Iris pigment epithelial cell (primary cell): ENCODE data around the gene HSPB2.

ENCODE experiments used
- DNase-seq: peaks from one replicate; pipeline ENCODE4 v3.0.0-alpha.2; 2011; ENCODE audit warnings: low read depth

Gene HSPB2

GRCh38 chr11:111939836-111940604 is 27.5 kb downstream of the HSPB2 start:
- peak; percentile 88 for DNase-seq

- DNase-seq = no peak
These were observed 29.4 kb downstream of the HSPB2 start for GRCh38 chr11:111941963-111942362.

GRCh38 chr11:111942829-111943228 is 30.3 kb downstream of the HSPB2 start:
- peak; percentile 87 for DNase-seq

- peak; percentile 96 for DNase-seq
These were observed 31.6 kb downstream of the HSPB2 start for GRCh38 chr11:111944139-111944538.

GRCh38 chr11:111944651-111945051 is 32.1 kb downstream of the HSPB2 start:
- peak; percentile 97 for DNase-seq

- DNase-seq = no peak
These were observed 32.7 kb downstream of the HSPB2 start for GRCh38 chr11:111945198-111945597.

GRCh38 chr11:111946499-111946898 is 34.0 kb downstream of the HSPB2 start:
- DNase-seq = no peak

- no peak for DNase-seq
These were observed 34.6 kb downstream of the HSPB2 start for GRCh38 chr11:111947143-111947542.

GRCh38 chr11:111949519-111950426 is 37.2 kb downstream of the HSPB2 start:
- no peak for DNase-seq

- DNase-seq = no peak
These were observed 39.0 kb downstream of the HSPB2 start for GRCh38 chr11:111951565-111951964.

GRCh38 chr11:111954154-111954553 is 41.6 kb downstream of the HSPB2 start:
- no peak for DNase-seq

- DNase-seq = no peak
These were observed 45.3 kb downstream of the HSPB2 start for GRCh38 chr11:111957663-111958444.

- peak; percentile 62 for DNase-seq
These were observed 48.4 kb downstream of the HSPB2 start for GRCh38 chr11:111960916-111961315.

GRCh38 chr11:111961389-111962300 is 49.1 kb downstream of the HSPB2 start:
- DNase-seq = no peak
